Glomerular visceral epithelial cell (primary cell): ENCODE measurements around the gene CCDC3.
A peak's percentile ranks its signal among the peaks of the same experiment; 100 is the strongest.
"Not testable (repeated sequence)": the region's sequence is repeated elsewhere in the genome, so short reads cannot be mapped to it uniquely, and the experiment has no call there.

Experiments
- DNase-seq: peaks from one replicate; pipeline ENCODE4 v3.0.0-alpha.2; 2016; ENCODE audit errors: extremely low spot score

Gene CCDC3

GRCh38 chr10:13000431-13000830 is 1.1 kb downstream of the CCDC3 start:
- no peak for DNase-seq

- no peak for DNase-seq
Observed at GRCh38 chr10:12999849-13000248, 1.7 kb downstream of the CCDC3 start.

GRCh38 chr10:12995425-12995861 is 6.1 kb downstream of the CCDC3 start:
- DNase-seq = no peak

GRCh38 chr10:12993595-12993994 is 7.9 kb downstream of the CCDC3 start:
- no peak for DNase-seq

- no peak for DNase-seq
Observed at GRCh38 chr10:12985347-12985746, 16.2 kb downstream of the CCDC3 start.

- no peak for DNase-seq
Observed at GRCh38 chr10:12984165-12984747, 17.3 kb downstream of the CCDC3 start.

GRCh38 chr10:12983568-12983967 is 17.9 kb downstream of the CCDC3 start:
- not testable (repeated sequence) for DNase-seq

- peak; percentile 3 for DNase-seq
Observed at GRCh38 chr10:12981570-12981969, 19.9 kb downstream of the CCDC3 start.

- no peak for DNase-seq
Observed at GRCh38 chr10:12980713-12981306, 20.7 kb downstream of the CCDC3 start.

- no peak for DNase-seq
Observed at GRCh38 chr10:12980102-12980661, 21.3 kb downstream of the CCDC3 start.

GRCh38 chr10:12978891-12979290 is 22.6 kb downstream of the CCDC3 start:
- DNase-seq = no peak

GRCh38 chr10:12975906-12976305 is 25.6 kb downstream of the CCDC3 start:
- no peak for DNase-seq

- no peak for DNase-seq
Observed at GRCh38 chr10:12975266-12975665, 26.2 kb downstream of the CCDC3 start.

- DNase-seq = no peak
Observed at GRCh38 chr10:12974491-12975199, 26.9 kb downstream of the CCDC3 start.

- DNase-seq = no peak
Observed at GRCh38 chr10:12974078-12974477, 27.4 kb downstream of the CCDC3 start.

GRCh38 chr10:12973149-12973718 is 28.3 kb downstream of the CCDC3 start:
- no peak for DNase-seq

- DNase-seq = no peak
Observed at GRCh38 chr10:12972146-12972545, 29.4 kb downstream of the CCDC3 start.

GRCh38 chr10:12971001-12971788 is 30.3 kb downstream of the CCDC3 start:
- DNase-seq = no peak

- DNase-seq = no peak
Observed at GRCh38 chr10:12969951-12970350, 31.6 kb downstream of the CCDC3 start.

- no peak for DNase-seq
Observed at GRCh38 chr10:12966067-12966466, 35.4 kb downstream of the CCDC3 start.

GRCh38 chr10:12965571-12965970 is 35.9 kb downstream of the CCDC3 start:
- DNase-seq = no peak

- no peak for DNase-seq
Observed at GRCh38 chr10:12962556-12962955, 39.0 kb downstream of the CCDC3 start.
